ENCODE data around the gene PRTFDC1.

GRCh38 chr10:24995072-24995471 lies 42.7 kb upstream of the PRTFDC1 start:
- TF ChIP-seq CTCF (IDR thresholded peaks at IDR 0.05; ENCODE audit: insufficient read depth, low read depth, low read length): no peak
- TF ChIP-seq EZH2 (IDR thresholded peaks at IDR 0.05; ENCODE audit: insufficient read depth, low read length): no peak
